ENCODE data around the gene MMP17. TPM values are rescaled to one million over a fixed set of nuclear protein-coding genes. Genes with fewer than 3 reads are reported as not detected.

The MMP17 gene
- total and polyA plus RNA-seq, 10 of the 15 experiments (the other 5 are each of a cell fraction or from before 2014, with no cell fraction given) = 0.11 to 0.28 (median 0.23) TPM; not detected in 7

DNA sequence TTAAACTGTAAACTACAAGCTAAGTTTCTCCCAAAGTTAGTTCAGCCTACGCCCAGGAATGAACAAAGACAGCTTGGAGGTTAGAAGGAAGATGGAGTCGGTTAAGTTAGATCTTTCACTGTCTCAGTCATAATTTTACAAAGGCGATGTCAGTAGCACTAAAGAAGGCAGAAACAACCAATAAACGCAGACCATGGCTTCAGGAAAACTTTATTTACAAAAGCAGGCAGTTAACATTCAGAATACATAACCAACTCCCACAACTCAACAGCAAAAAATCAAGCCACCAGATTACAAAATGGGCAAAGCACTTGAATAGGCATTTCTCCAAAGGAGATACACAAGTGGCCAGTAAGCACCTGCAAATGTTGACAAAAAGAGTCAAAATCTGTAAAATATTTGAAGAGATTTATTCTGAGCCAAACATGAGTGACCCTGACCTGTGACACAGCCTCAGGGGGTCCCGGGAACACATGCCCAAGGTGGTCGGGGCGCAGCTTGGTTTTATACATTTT lies 57.4 kb downstream of the MMP17 start:
- FAIRE-seq (no peak), ATAC-seq (no peak), DNase-seq (ENCODE audit: low read depth, low spot score) (no peak)
- H3K27ac ChIP-seq (ENCODE audit: control insufficient read depth, insufficient read depth) = no peak overlapping the region
- 48% methylated on average over 7 of the region's 7 CpGs for WGBS (ENCODE audit: insufficient coverage, insufficient replicate concordance, low lambda C conversion rate, missing lambda C conversion rate)
- no peak overlapping the region for H3K9ac ChIP-seq (ENCODE audit: control insufficient read depth, insufficient read depth, low read length)
- ChIA-PET POLR2A (no interaction called here), CTCF (no interaction called here), RAD21 (ENCODE audit: unreplicated experiment) (no interaction called here), SMC1A (ENCODE audit: uncharacterized antibody, unreplicated experiment) (no interaction called here)
- BruUV-seq (replicated peaks) = no TSS peak
- H3K36me3 ChIP-seq (ENCODE audit: control insufficient read depth in 2 of 2, insufficient read depth in 2 of 2, low read length in 1 of 2) = no peaks in the 10 kb centered on the region
- in situ Hi-C loops (cut with MboI) = no loop called here
- no peaks in the 10 kb centered on the region; a peak in 1 of 4 replicates for H3K27me3 ChIP-seq (replicated peaks in 1 of 2; ENCODE audit: control insufficient read depth in 2 of 2, insufficient read depth in 2 of 2, low read length in 1 of 2)
- intact Hi-C loops (cut with micrococcal nuclease; ENCODE audit: unreplicated experiment) = no loop called here
- no peaks in the 10 kb centered on the region for H3K4me1 ChIP-seq (ENCODE audit: control insufficient read depth, insufficient read depth, low read length)
- no peak for TF ChIP-seq CREB1 (IDR thresholded peaks at IDR 0.05; ENCODE audit: low read depth)
- no peak for TF ChIP-seq ZSCAN29 (IDR thresholded peaks at IDR 0.05)
- TF ChIP-seq, protein P1, sequence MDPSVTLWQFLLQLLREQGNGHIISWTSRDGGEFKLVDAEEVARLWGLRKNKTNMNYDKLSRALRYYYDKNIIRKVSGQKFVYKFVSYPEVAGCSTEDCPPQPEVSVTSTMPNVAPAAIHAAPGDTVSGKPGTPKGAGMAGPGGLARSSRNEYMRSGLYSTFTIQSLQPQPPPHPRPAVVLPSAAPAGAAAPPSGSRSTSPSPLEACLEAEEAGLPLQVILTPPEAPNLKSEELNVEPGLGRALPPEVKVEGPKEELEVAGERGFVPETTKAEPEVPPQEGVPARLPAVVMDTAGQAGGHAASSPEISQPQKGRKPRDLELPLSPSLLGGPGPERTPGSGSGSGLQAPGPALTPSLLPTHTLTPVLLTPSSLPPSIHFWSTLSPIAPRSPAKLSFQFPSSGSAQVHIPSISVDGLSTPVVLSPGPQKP (IDR thresholded peaks at IDR 0.05; ENCODE audit: low read depth, low read length) = no peak
- TF ChIP-seq FOS (IDR thresholded peaks at IDR 0.05; ENCODE audit: borderline replicate concordance, extremely low read depth, insufficient read length) = no peak
- TF ChIP-seq NRF1 (conservative IDR thresholded peaks at IDR 0.05; ENCODE audit: low read depth, low read length) = no peak
- TF ChIP-seq MEF2A (IDR thresholded peaks at IDR 0.05; ENCODE audit: insufficient read depth, low read depth, low read length) = no peak
- TF ChIP-seq YY1 (IDR thresholded peaks at IDR 0.05; ENCODE audit: low read depth, low read length) = no peak
- no peak for TF ChIP-seq BACH1 (IDR thresholded peaks at IDR 0.05; ENCODE audit: borderline replicate concordance)
- TF ChIP-seq, protein P2, sequence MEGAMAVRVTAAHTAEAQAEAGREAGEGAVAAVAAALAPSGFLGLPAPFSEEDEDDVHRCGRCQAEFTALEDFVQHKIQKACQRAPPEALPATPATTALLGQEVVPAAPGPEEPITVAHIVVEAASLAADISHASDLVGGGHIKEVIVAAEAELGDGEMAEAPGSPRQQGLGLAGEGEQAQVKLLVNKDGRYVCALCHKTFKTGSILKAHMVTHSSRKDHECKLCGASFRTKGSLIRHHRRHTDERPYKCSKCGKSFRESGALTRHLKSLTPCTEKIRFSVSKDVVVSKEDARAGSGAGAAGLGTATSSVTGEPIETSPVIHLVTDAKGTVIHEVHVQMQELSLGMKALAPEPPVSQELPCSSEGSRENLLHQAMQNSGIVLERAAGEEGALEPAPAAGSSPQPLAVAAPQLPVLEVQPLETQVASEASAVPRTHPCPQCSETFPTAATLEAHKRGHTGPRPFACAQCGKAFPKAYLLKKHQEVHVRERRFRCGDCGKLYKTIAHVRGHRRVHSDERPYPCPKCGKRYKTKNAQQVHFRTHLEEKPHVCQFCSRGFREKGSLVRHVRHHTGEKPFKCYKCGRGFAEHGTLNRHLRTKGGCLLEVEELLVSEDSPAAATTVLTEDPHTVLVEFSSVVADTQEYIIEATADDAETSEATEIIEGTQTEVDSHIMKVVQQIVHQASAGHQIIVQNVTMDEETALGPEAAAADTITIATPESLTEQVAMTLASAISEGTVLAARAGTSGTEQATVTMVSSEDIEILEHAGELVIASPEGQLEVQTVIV (IDR thresholded peaks at IDR 0.05; ENCODE audit: borderline replicate concordance, partially characterized antibody) = no peak
- TF ChIP-seq BCL11A (IDR thresholded peaks at IDR 0.05; ENCODE audit: low read depth, low read length) = no peak
- TF ChIP-seq, protein P3, sequence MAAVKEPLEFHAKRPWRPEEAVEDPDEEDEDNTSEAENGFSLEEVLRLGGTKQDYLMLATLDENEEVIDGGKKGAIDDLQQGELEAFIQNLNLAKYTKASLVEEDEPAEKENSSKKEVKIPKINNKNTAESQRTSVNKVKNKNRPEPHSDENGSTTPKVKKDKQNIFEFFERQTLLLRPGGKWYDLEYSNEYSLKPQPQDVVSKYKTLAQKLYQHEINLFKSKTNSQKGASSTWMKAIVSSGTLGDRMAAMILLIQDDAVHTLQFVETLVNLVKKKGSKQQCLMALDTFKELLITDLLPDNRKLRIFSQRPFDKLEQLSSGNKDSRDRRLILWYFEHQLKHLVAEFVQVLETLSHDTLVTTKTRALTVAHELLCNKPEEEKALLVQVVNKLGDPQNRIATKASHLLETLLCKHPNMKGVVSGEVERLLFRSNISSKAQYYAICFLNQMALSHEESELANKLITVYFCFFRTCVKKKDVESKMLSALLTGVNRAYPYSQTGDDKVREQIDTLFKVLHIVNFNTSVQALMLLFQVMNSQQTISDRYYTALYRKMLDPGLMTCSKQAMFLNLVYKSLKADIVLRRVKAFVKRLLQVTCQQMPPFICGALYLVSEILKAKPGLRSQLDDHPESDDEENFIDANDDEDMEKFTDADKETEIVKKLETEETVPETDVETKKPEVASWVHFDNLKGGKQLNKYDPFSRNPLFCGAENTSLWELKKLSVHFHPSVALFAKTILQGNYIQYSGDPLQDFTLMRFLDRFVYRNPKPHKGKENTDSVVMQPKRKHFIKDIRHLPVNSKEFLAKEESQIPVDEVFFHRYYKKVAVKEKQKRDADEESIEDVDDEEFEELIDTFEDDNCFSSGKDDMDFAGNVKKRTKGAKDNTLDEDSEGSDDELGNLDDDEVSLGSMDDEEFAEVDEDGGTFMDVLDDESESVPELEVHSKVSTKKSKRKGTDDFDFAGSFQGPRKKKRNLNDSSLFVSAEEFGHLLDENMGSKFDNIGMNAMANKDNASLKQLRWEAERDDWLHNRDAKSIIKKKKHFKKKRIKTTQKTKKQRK (IDR thresholded peaks at IDR 0.05; ENCODE audit: low read depth, low read length) = no peak
- no peak for TF ChIP-seq CBFB (IDR thresholded peaks at IDR 0.05; ENCODE audit: low read depth)
- no peak for TF ChIP-seq SMAD5 (IDR thresholded peaks at IDR 0.05; ENCODE audit: low read depth)
- no peak for TF ChIP-seq NFXL1 (IDR thresholded peaks at IDR 0.05; ENCODE audit: borderline replicate concordance)
- TF ChIP-seq, protein P4, sequence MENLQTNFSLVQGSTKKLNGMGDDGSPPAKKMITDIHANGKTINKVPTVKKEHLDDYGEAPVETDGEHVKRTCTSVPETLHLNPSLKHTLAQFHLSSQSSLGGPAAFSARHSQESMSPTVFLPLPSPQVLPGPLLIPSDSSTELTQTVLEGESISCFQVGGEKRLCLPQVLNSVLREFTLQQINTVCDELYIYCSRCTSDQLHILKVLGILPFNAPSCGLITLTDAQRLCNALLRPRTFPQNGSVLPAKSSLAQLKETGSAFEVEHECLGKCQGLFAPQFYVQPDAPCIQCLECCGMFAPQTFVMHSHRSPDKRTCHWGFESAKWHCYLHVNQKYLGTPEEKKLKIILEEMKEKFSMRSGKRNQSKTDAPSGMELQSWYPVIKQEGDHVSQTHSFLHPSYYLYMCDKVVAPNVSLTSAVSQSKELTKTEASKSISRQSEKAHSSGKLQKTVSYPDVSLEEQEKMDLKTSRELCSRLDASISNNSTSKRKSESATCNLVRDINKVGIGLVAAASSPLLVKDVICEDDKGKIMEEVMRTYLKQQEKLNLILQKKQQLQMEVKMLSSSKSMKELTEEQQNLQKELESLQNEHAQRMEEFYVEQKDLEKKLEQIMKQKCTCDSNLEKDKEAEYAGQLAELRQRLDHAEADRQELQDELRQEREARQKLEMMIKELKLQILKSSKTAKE (IDR thresholded peaks at IDR 0.05; ENCODE audit: low read depth, poor library complexity, severe bottlenecking) = no peak
- TF ChIP-seq NFYA (IDR thresholded peaks at IDR 0.05; ENCODE audit: borderline replicate concordance, low read depth, low read length) = no peak
- TF ChIP-seq IKZF1 (conservative IDR thresholded peaks at IDR 0.05) = no peak
- H3K4me2 ChIP-seq (ENCODE audit: control insufficient read depth, insufficient read depth) = no peak overlapping the region
- H3K4me3 ChIP-seq = no peak overlapping the region
- no peaks in the 10 kb centered on the region; the same call in 2 of the 3 replicates for H3K9me3 ChIP-seq (replicated peaks; ENCODE audit: control insufficient read depth, insufficient read depth, low read length)
- H4K20me1 ChIP-seq (ENCODE audit: control insufficient read depth, insufficient read depth) = no peaks in the 10 kb centered on the region
- no peak overlapping the region for H2AFZ ChIP-seq (ENCODE audit: control insufficient read depth, low read depth, low read length)
- no peaks in the 10 kb centered on the region for H3K79me2 ChIP-seq (ENCODE audit: control insufficient read depth, insufficient read depth, low read length)

All from GM12878 (cell line).